ENCODE measurements around the gene TMEM258. TPM values are rescaled to one million over a fixed set of nuclear protein-coding genes. Genes with fewer than 3 reads are reported as not detected.

The TMEM258 gene
- total and polyA plus RNA-seq, 9 of the 15 experiments (the other 6 are each of a cell fraction or from before 2014, with no cell fraction given) = 97.2 to 856 (median 231) TPM

DNA sequence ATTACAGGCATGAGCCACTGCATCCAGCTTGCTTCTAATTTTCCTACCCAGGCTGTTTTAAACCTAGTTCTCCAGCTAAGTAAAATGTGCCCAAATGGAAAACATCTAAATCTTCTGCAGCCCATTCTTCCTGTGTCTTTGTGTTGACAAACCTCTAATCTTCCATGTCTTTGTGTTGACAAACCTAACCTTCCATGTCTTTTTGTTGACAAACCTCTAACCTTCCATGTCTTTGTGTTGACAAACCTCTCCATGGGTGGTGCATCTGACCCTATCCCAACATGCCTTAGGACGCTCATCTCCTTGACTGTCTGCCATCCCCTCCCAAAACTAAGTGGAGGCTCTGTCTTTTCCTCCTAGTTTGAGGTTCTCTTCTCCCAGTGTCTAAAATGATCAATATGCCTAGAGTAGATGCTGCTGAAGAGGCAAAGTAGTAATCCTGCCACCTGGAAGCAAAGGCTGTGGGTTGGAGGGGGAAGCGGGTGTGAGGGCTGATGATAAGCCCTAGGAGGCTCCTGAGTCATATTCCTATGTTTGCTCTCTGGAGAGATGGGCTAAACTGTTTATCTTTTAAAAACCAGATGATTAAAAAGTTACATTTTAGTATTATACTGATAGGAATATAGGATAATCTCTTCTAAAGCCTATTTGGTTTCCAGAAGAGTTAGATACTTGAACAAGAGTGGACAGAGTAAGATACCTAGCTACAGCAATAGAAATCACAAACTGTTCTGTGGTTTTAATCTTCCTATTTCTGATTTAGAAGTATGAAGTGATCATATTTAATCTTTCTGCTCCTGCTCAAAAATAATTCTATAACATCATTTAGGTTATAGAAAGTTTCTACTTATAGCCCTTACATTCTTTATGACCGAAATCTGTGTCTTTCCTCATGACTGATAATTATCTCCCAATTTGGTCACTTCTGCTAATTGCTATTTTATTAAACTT lies 8.2 kb upstream of the TMEM258 start (continued):
- TF ChIP-seq UBTF (IDR thresholded peaks at IDR 0.05; ENCODE audit: borderline replicate concordance in 1 of 2, low read depth in 2 of 2, low read length in 2 of 2) (no peak), IRF2 (CRISPR knock-in tag; IDR thresholded peaks at IDR 0.05) (no peak), FOXP4 (CRISPR knock-in tag; IDR thresholded peaks at IDR 0.05; ENCODE audit: borderline replicate concordance) (0 out of 2 replicates have a peak, but pooled peaks have one; percentile 24), STAT5A (IDR thresholded peaks at IDR 0.05; ENCODE audit: borderline replicate concordance, low read length) (peak; percentile 87), BMI1 (IDR thresholded peaks at IDR 0.05; ENCODE audit: low read length) (no peak), TCFL5 (CRISPR knock-in tag; conservative IDR thresholded peaks at IDR 0.05) (no peak), MAFK (IDR thresholded peaks at IDR 0.05; ENCODE audit: low read length) (peak; percentile 62), NELFE (IDR thresholded peaks at IDR 0.05; ENCODE audit: insufficient read depth, insufficient read length) (no peak), NEUROD1 (IDR thresholded peaks at IDR 0.05; ENCODE audit: borderline replicate concordance, low read depth, low read length, partially characterized antibody) (peak; percentile 84), GTF2B (IDR thresholded peaks at IDR 0.05; ENCODE audit: extremely low read depth, insufficient read length) (no peak), HNRNPK (IDR thresholded peaks at IDR 0.05; ENCODE audit: low read depth, low read length, poor library complexity, severe bottlenecking) (no peak), OTX1 (CRISPR knock-in tag; IDR thresholded peaks at IDR 0.05) (no peak), SP2 (IDR thresholded peaks at IDR 0.05; ENCODE audit: extremely low read depth, low read depth, low read length, poor library complexity, severe bottlenecking) (no peak), ARID2 (IDR thresholded peaks at IDR 0.05) (no peak), IRF1 (CRISPR knock-in tag; IDR thresholded peaks at IDR 0.05; ENCODE audit: borderline replicate concordance) (no peak)
- TF ChIP-seq, protein P1, sequence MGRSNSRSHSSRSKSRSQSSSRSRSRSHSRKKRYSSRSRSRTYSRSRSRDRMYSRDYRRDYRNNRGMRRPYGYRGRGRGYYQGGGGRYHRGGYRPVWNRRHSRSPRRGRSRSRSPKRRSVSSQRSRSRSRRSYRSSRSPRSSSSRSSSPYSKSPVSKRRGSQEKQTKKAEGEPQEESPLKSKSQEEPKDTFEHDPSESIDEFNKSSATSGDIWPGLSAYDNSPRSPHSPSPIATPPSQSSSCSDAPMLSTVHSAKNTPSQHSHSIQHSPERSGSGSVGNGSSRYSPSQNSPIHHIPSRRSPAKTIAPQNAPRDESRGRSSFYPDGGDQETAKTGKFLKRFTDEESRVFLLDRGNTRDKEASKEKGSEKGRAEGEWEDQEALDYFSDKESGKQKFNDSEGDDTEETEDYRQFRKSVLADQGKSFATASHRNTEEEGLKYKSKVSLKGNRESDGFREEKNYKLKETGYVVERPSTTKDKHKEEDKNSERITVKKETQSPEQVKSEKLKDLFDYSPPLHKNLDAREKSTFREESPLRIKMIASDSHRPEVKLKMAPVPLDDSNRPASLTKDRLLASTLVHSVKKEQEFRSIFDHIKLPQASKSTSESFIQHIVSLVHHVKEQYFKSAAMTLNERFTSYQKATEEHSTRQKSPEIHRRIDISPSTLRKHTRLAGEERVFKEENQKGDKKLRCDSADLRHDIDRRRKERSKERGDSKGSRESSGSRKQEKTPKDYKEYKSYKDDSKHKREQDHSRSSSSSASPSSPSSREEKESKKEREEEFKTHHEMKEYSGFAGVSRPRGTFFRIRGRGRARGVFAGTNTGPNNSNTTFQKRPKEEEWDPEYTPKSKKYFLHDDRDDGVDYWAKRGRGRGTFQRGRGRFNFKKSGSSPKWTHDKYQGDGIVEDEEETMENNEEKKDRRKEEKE (IDR thresholded peaks at IDR 0.05; ENCODE audit: borderline replicate concordance in 1 of 2, control insufficient read depth in 1 of 2, low read depth in 2 of 2, low read length in 1 of 2) = no peak

Data from K562 (cell line).